ENCODE results near the gene PPP4R1.
"Not testable (repeated sequence)": the region's sequence is repeated elsewhere in the genome, so short reads cannot be mapped to it uniquely, and the experiment has no call there.

PPP4R1 gene

GRCh38 chr18:9631814-9632496 is 17.6 kb upstream of the PPP4R1 start:
- DNase-seq (ENCODE audit: low read depth in 1 of 2, low spot score in 1 of 2) = no peak

- DNase-seq (ENCODE audit: low read depth in 1 of 2, low spot score in 1 of 2) = no peak
Observed at GRCh38 chr18:9630444-9630843, 16.1 kb upstream of the PPP4R1 start.

- no peak for DNase-seq (ENCODE audit: low read depth in 1 of 2, low spot score in 1 of 2)
Observed at GRCh38 chr18:9629709-9630108, 15.3 kb upstream of the PPP4R1 start.

- no peak for DNase-seq (ENCODE audit: low read depth in 1 of 2, low spot score in 1 of 2)
Observed at GRCh38 chr18:9628984-9629383, 14.6 kb upstream of the PPP4R1 start.

GRCh38 chr18:9627642-9628041 is 13.3 kb upstream of the PPP4R1 start:
- DNase-seq (ENCODE audit: low read depth in 1 of 2, low spot score in 1 of 2) = no peak

- DNase-seq (ENCODE audit: low read depth in 1 of 2, low spot score in 1 of 2) = no peak
Observed at GRCh38 chr18:9619990-9620389, 5.6 kb upstream of the PPP4R1 start.

- DNase-seq (ENCODE audit: low read depth in 1 of 2, low spot score in 1 of 2) = no peak
Observed at GRCh38 chr18:9619545-9619944, 5.2 kb upstream of the PPP4R1 start.

- no peak for DNase-seq (ENCODE audit: low read depth in 1 of 2, low spot score in 1 of 2)
Observed at GRCh38 chr18:9619056-9619455, 4.7 kb upstream of the PPP4R1 start.

- DNase-seq (ENCODE audit: low read depth in 1 of 2, low spot score in 1 of 2) = no peak
Observed at GRCh38 chr18:9617006-9617542, 2.7 kb upstream of the PPP4R1 start.

- DNase-seq (ENCODE audit: low read depth in 1 of 2, low spot score in 1 of 2) = no peak
Observed at GRCh38 chr18:9616049-9616448, 1.7 kb upstream of the PPP4R1 start.

GRCh38 chr18:9615280-9615797 is 980 bp upstream of the PPP4R1 start:
- no peak for DNase-seq (ENCODE audit: low read depth in 1 of 2, low spot score in 1 of 2)

- DNase-seq (ENCODE audit: low read depth in 1 of 2, low spot score in 1 of 2) = peak; percentile 16 to 17
Observed at GRCh38 chr18:9613550-9614400, 584 bp downstream of the PPP4R1 start.

- DNase-seq (ENCODE audit: low read depth in 1 of 2, low spot score in 1 of 2) = no peak
Observed at GRCh38 chr18:9612977-9613376, 1.4 kb downstream of the PPP4R1 start.

GRCh38 chr18:9612215-9612830 is 2.0 kb downstream of the PPP4R1 start:
- no peak for DNase-seq (ENCODE audit: low read depth in 1 of 2, low spot score in 1 of 2)

GRCh38 chr18:9609190-9609589 is 5.2 kb downstream of the PPP4R1 start:
- no peak for DNase-seq (ENCODE audit: low read depth in 1 of 2, low spot score in 1 of 2)

GRCh38 chr18:9608728-9609127 is 5.6 kb downstream of the PPP4R1 start:
- DNase-seq (ENCODE audit: low read depth in 1 of 2, low spot score in 1 of 2) = no peak

- no peak for DNase-seq (ENCODE audit: low read depth in 1 of 2, low spot score in 1 of 2)
Observed at GRCh38 chr18:9608298-9608697, 6.1 kb downstream of the PPP4R1 start.

- DNase-seq (ENCODE audit: low read depth in 1 of 2, low spot score in 1 of 2) = not testable (repeated sequence)
Observed at GRCh38 chr18:9607111-9607510, 7.2 kb downstream of the PPP4R1 start.

- DNase-seq (ENCODE audit: low read depth in 1 of 2, low spot score in 1 of 2) = no peak
Observed at GRCh38 chr18:9606039-9606438, 8.3 kb downstream of the PPP4R1 start.

GRCh38 chr18:9604348-9604747 is 10.0 kb downstream of the PPP4R1 start:
- no peak for DNase-seq (ENCODE audit: low read depth in 1 of 2, low spot score in 1 of 2)

GRCh38 chr18:9599328-9599727 is 15.0 kb downstream of the PPP4R1 start:
- DNase-seq (ENCODE audit: low read depth in 1 of 2, low spot score in 1 of 2) = no peak

- DNase-seq (ENCODE audit: low read depth in 1 of 2, low spot score in 1 of 2) = no peak
Observed at GRCh38 chr18:9597609-9598008, 16.8 kb downstream of the PPP4R1 start.
